Measurements from ENCODE around the gene WDR46. TPM values are rescaled to one million over a fixed set of nuclear protein-coding genes. Genes with fewer than 3 reads are reported as not detected.

The WDR46 gene
- total and polyA plus RNA-seq, 2 of the 13 experiments (the other 11 are each of a cell fraction or from before 2014, with no cell fraction given): 47.4 to 105 TPM

DNA sequence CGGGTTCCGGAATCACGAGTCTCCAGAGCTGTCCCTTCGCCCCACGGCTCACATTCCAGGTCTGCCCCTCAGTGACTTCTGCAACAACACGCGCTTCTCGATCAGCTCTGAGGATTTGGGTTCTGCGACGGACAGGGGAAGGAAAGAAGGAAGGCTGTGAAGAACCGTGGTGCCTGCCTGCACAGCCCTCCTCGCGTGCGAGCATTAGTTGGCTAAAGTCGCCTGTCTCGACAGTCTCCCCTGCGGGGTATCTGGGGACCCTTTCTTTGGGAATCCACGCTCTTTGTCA is 40.5 kb downstream of the WDR46 start (continued):
- TF ChIP-seq, protein P1, sequence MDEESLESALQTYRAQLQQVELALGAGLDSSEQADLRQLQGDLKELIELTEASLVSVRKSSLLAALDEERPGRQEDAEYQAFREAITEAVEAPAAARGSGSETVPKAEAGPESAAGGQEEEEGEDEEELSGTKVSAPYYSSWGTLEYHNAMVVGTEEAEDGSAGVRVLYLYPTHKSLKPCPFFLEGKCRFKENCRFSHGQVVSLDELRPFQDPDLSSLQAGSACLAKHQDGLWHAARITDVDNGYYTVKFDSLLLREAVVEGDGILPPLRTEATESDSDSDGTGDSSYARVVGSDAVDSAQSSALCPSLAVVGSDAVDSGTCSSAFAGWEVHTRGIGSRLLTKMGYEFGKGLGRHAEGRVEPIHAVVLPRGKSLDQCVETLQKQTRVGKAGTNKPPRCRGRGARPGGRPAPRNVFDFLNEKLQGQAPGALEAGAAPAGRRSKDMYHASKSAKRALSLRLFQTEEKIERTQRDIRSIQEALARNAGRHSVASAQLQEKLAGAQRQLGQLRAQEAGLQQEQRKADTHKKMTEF (CRISPR knock-in tag; IDR thresholded peaks at IDR 0.05): no peak
- no peak for TF ChIP-seq NCOA2 (CRISPR knock-in tag; IDR thresholded peaks at IDR 0.05)
- TF ChIP-seq DMTF1 (CRISPR knock-in tag; IDR thresholded peaks at IDR 0.05): no peak
- no peak for TF ChIP-seq ZNF569 (CRISPR knock-in tag; IDR thresholded peaks at IDR 0.05; ENCODE audit: borderline replicate concordance)
- peak; percentile 58; the same call in 1 of the 2 replicates for TF ChIP-seq ZFP82 (CRISPR knock-in tag; IDR thresholded peaks at IDR 0.05; ENCODE audit: borderline replicate concordance)
- TF ChIP-seq ZXDC (CRISPR knock-in tag; IDR thresholded peaks at IDR 0.05): no peak
- TF ChIP-seq RBAK (CRISPR knock-in tag; IDR thresholded peaks at IDR 0.05): no peak
- TF ChIP-seq, protein P2, sequence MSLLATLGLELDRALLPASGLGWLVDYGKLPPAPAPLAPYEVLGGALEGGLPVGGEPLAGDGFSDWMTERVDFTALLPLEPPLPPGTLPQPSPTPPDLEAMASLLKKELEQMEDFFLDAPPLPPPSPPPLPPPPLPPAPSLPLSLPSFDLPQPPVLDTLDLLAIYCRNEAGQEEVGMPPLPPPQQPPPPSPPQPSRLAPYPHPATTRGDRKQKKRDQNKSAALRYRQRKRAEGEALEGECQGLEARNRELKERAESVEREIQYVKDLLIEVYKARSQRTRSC (CRISPR knock-in tag; IDR thresholded peaks at IDR 0.05; ENCODE audit: low read depth): peak; percentile 92
- TF ChIP-seq, protein P3, sequence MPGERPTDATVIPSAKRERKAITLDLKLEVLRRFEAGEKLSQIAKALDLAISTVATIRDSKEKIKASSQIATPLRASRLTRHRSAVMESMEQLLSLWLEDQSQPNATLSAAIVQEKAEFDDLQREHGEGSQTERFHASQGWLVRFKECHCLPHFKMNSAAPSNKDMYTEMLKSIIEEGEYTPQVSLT (CRISPR knock-in tag; IDR thresholded peaks at IDR 0.05; ENCODE audit: borderline replicate concordance, low read depth): 0 out of 2 replicates have a peak, but pooled peaks have one; percentile 59
- TF ChIP-seq BRCA1 (CRISPR knock-in tag; IDR thresholded peaks at IDR 0.05): no peak
- TF ChIP-seq TARDBP (CRISPR knock-in tag; IDR thresholded peaks at IDR 0.05): no peak
- no peak for TF ChIP-seq ZBTB3 (CRISPR knock-in tag; IDR thresholded peaks at IDR 0.05; ENCODE audit: borderline replicate concordance, low read depth)
- TF ChIP-seq SALL2 (CRISPR knock-in tag; IDR thresholded peaks at IDR 0.05): peak; percentile 13; the same call in 1 of the 2 replicates
- TF ChIP-seq KDM1A (CRISPR knock-in tag; IDR thresholded peaks at IDR 0.05): no peak
- TF ChIP-seq THYN1 (CRISPR knock-in tag; IDR thresholded peaks at IDR 0.05; ENCODE audit: borderline replicate concordance, low read depth): no peak
- TF ChIP-seq MBNL3 (CRISPR knock-in tag; conservative IDR thresholded peaks at IDR 0.05): no peak
- no peak for TF ChIP-seq CC2D1A (CRISPR knock-in tag; IDR thresholded peaks at IDR 0.05)
- no peak for TF ChIP-seq ZC3H13 (CRISPR knock-in tag; IDR thresholded peaks at IDR 0.05)
- 0 out of 2 replicates have a peak, but pooled peaks have one; percentile 31 for TF ChIP-seq NFATC3 (CRISPR knock-in tag; IDR thresholded peaks at IDR 0.05)
- no peak for TF ChIP-seq ZFP41 (CRISPR knock-in tag; IDR thresholded peaks at IDR 0.05; ENCODE audit: borderline replicate concordance)
- TF ChIP-seq, protein P4, sequence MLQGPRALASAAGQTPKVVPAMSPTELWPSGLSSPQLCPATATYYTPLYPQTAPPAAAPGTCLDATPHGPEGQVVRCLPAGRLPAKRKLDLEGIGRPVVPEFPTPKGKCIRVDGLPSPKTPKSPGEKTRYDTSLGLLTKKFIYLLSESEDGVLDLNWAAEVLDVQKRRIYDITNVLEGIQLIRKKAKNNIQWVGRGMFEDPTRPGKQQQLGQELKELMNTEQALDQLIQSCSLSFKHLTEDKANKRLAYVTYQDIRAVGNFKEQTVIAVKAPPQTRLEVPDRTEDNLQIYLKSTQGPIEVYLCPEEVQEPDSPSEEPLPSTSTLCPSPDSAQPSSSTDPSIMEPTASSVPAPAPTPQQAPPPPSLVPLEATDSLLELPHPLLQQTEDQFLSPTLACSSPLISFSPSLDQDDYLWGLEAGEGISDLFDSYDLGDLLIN (CRISPR knock-in tag; IDR thresholded peaks at IDR 0.05; ENCODE audit: borderline replicate concordance): no peak
- TF ChIP-seq GABPA (IDR thresholded peaks at IDR 0.05; ENCODE audit: low read depth, low read length): no peak
- no peak for TF ChIP-seq GABPA (CRISPR knock-in tag; IDR thresholded peaks at IDR 0.05; ENCODE audit: low read depth)
